Adrenal gland (tissue), 12 donors: ENCODE measurements around the gene PGA4. TPM values are rescaled to one million over a fixed set of nuclear protein-coding genes. Genes with fewer than 3 reads are reported as not detected.

Experiments used
- DNase-seq, 7 donors: peaks; one replicate each; pipeline ENCODE4 v3.0.0-alpha.2; 2019 to 2020
- H3K27ac ChIP-seq, 5 donors: fragments of 200-600 bp; sonication (generic) in 4 of 5; 1 replicate in 3 of 5; 2 replicates in 2 of 5; pipeline versions ENCODE4 v1.5.1 to v1.8.0; 2016 to 2020; ENCODE audit warnings: mild to moderate bottlenecking in 1 of 5
- H3K27me3 ChIP-seq: fragments of 200-600 bp; 2 replicates; pipeline ENCODE4 v1.8.0; 2021
- H3K36me3 ChIP-seq, 2 donors: fragments of 200-600 bp; replicated peaks in 1 of 2; 1 replicate in 1 of 2; 2 replicates in 1 of 2; pipeline versions ENCODE4 v1.5.1 to v1.8.0; 2018 to 2022
- H3K4me1 ChIP-seq, 2 donors: fragments of 200-600 bp; replicated peaks in 1 of 2; 1 replicate in 1 of 2; 2 replicates in 1 of 2; pipeline versions ENCODE4 v1.5.1 to v1.8.0; 2018 to 2021
- H3K4me3 ChIP-seq, 4 donors: fragments of 200-600 bp; sonication (generic) in 3 of 4; one replicate each; pipeline ENCODE4 v1.5.1; 2016 to 2018
- H3K9me3 ChIP-seq, 3 donors: fragments of 200-600 bp; sonication (generic) in 1 of 3; replicated peaks in 1 of 3; 1 replicate in 2 of 3; 2 replicates in 1 of 3; pipeline versions ENCODE4 v1.5.1 to v1.8.0; 2016 to 2021
- POLR2A ChIP-seq, 2 donors: fragments of 450-650 bp; IDR thresholded peaks; one replicate each; pipeline ENCODE4 v1.6.1; 2017; ENCODE audit warnings: antibody characterized with exemption in 2 of 2, mild to moderate bottlenecking in 2 of 2, moderate library complexity in 1 of 2
- WGBS, 4 donors: extraction: QIAGEN DNeasy Blood & Tissue Kit in 2 of 4; methylation state at CpG; one replicate each; pipeline versions ENCODE4 v1.1.5 to v1.1.7; 2013 to 2017; 5-methylcytosine and 5-hydroxymethylcytosine counted together
- intact Hi-C, 2 donors: fragments of 100-400 bp; cut with DNase I; formaldehyde crosslinking; loops; one replicate each; pipeline versions ENCODE4 v1.14.1 to v1.15.0; 2022 to 2023
- polyA plus RNA-seq, 3 donors: library from polyadenylated mRNA; stranded (reverse); fragments of 200-250 nt in 2 of 3; fragments of 350-450 nt in 1 of 3; fragmentation: Illumina TruSeq in 1 of 3; extraction: RNeasy Lipid Tissue Mini Kit (QIAGEN cat#74804) in 1 of 3; gene quantifications; one replicate each; pipeline ENCODE4 v1.2.3, GENCODE V29; 2013 to 2014
- total RNA-seq, 9 donors: library from RNA; depleted of rRNA in 4 of 9; stranded (reverse); fragments of >200 nt in 4 of 9; fragments of 120-200 nt in 1 of 9; fragmentation: NEBNext Ultra II Directional in 1 of 9; extraction: Animal tissue kit (Norgen Biotek cat#: 25700) in 1 of 9; gene quantifications; one replicate each; pipeline versions ENCODE4 v1.1.0 to v1.2.4, GENCODE V29; 2013 to 2023
- TF ChIP-seq, protein P1 (sequence below), 6 experiments: fragments of 450-650 bp in 4 of 6; fragments of 200-600 bp in 2 of 6; sonication (generic) in 1 of 6; IDR thresholded peaks; 1 replicate in 5 of 6; 2 replicates in 1 of 6; pipeline versions ENCODE4 v1.5.1 to v1.8.0; 2016 to 2021; ENCODE audit warnings: antibody characterized with exemption in 6 of 6, mild to moderate bottlenecking in 2 of 6, moderate library complexity in 1 of 6
- donor health status: healthy with polysubstance abuse.
- donor health status: Bipolar disorder and iron deficiency.
- donor health status: DM: yes; HTN: yes; CAD: no.
- donor health status: DM: no; HTN: no; CAD: no.
- donor health status: DM: no; HTN: no; CAD: no.
- donor health status: DM: yes; HTN: yes; CAD: no.

Gene PGA4
- total and polyA plus RNA-seq, 12 donors = 0.42 to 6.8 (median 1.2) TPM; not detected in 2

DNA sequence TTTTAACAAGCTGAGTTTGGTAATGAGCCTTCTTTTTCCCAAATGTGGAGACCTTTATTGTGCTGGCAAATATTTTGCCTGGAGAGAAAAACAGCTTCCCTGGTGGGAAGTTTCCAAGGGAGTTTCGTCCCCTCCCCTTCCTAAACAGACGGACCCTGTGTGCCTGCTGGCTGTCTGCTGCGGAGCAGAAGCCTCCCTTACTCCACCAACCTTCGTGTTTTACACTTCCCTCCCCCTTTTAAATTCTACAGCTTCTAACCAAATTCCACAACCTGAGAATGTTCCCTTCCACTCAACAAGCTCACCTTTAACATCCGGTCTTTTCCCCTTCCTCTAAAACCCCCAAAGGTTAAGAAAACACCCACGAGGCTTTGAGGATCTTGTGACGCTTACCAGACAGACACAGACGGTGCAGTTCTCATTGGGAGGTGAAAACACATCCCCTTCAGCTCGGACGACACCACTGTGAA is 55.9 kb downstream of the PGA4 start:
- no peaks in the 10 kb centered on the region for H3K4me1 ChIP-seq
- no peaks in the 10 kb centered on the region for H3K9me3 ChIP-seq
- WGBS, 4 donors = 74 to 84% (median 79%) methylated on average over 10 of the region's 10 CpGs
- TF ChIP-seq, protein P1, sequence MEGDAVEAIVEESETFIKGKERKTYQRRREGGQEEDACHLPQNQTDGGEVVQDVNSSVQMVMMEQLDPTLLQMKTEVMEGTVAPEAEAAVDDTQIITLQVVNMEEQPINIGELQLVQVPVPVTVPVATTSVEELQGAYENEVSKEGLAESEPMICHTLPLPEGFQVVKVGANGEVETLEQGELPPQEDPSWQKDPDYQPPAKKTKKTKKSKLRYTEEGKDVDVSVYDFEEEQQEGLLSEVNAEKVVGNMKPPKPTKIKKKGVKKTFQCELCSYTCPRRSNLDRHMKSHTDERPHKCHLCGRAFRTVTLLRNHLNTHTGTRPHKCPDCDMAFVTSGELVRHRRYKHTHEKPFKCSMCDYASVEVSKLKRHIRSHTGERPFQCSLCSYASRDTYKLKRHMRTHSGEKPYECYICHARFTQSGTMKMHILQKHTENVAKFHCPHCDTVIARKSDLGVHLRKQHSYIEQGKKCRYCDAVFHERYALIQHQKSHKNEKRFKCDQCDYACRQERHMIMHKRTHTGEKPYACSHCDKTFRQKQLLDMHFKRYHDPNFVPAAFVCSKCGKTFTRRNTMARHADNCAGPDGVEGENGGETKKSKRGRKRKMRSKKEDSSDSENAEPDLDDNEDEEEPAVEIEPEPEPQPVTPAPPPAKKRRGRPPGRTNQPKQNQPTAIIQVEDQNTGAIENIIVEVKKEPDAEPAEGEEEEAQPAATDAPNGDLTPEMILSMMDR (IDR thresholded peaks at IDR 0.05) = no peak
- TF ChIP-seq POLR2A (IDR thresholded peaks at IDR 0.05) = no peak
- no peaks in the 10 kb centered on the region for H3K27me3 ChIP-seq
- no peaks in the 10 kb centered on the region for H3K36me3 ChIP-seq
- no peak overlapping the region for H3K27ac ChIP-seq
- no peak for DNase-seq
- H3K4me3 ChIP-seq = no peak overlapping the region
- intact Hi-C loops = no loop called here

DNA sequence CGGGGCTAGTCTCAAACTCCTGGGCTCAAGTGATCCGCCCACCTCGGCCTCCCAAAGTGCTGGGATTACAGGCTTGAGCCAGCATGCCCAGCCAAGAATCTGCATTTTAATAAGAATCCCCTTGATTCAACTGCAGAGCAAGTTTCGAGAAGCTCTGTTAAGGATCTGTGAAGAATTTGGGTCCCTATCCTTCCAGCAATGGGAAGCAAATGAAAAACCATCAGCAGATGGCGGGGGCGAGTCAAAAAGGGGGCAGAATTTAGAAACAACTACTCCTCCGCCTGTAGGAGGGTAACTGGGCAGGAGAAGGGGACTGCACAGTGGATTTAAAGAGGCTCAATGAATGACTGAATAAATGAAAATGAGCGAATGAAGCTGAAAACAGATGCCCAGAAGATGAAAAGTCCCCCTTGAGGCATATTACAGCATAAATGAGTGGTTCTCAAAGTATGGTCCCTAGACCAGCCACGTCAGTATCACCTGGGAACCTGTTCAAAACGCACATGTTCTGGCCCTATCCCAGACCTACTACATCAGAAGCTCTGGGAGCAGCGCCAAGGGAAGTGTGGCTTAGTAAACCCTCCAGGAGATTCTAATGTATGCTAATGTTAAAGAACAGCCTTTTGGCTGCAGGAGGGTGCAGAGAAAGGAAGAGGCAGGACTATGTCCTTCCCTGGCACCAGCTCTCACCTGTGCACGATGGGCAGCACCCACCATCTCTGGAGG is 58.0 kb downstream of the PGA4 start:
- intact Hi-C loops = no loop called here
- H3K27me3 ChIP-seq = no peaks in the 10 kb centered on the region
- WGBS, 4 donors = 88 to 96% (median 89%) methylated on average over 12 of the region's 12 CpGs

DNA sequence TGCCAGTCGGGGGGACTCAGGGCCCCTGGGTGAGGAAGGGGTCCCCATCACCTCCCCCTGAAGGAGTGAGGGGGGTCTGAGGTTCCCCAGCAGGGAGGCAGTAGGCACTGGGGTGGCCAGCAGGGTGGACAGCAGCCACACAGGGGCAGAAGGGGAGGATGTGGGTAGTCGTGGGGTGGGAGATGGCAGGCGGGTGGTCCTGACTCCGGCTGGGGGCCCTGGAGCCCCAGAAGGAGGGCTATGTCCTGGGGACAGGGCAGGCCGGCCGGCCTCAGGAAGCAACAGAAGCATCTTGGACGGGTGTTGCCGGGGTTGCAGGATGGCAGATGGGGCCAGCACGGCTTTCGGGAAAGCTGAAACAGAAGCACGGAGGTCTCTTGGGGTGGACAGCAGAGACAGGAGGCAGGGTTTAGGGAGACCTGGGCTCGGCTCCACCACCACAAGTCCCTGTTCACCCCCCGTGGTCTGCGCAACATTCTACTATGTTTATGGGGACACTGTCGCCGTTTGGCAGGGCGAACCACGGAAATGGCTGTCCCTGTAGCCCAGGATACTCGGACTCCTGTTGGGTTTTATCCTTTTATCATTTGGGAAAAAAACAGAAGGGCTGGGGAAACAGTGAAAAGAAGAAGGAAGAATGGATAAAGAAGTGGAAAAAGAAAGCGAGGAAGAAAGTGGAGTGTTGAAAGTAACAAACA is 58.9 kb downstream of the PGA4 start:
- Histone ChIP-seq H3K27ac (no peak overlapping the region), H3K27me3 (no peaks in the 10 kb centered on the region), H3K4me3 (peak overlapping the region in 1 of 4 donors; percentile 17), H3K9me3 (no peaks in the 10 kb centered on the region), H3K4me1 (no peaks in the 10 kb centered on the region), H3K36me3 (no peaks in the 10 kb centered on the region)
- no peak for TF ChIP-seq POLR2A (IDR thresholded peaks at IDR 0.05)
- TF ChIP-seq, protein P1 (IDR thresholded peaks at IDR 0.05) = no peak
- intact Hi-C loops = no loop called here
- WGBS, 4 donors = 82 to 86% (median 85%) methylated on average over 17 to 20 of the region's 20 CpGs
- DNase-seq = no peak

More for the DNA sequence above, 58.0 kb downstream of the PGA4 start:
- Histone ChIP-seq H3K36me3 (no peaks in the 10 kb centered on the region), H3K4me1 (no peaks in the 10 kb centered on the region), H3K27ac (no peak overlapping the region), H3K4me3 (no peak overlapping the region), H3K9me3 (no peaks in the 10 kb centered on the region)
- no peak for DNase-seq
- TF ChIP-seq, protein P1 (IDR thresholded peaks at IDR 0.05) = no peak
- TF ChIP-seq POLR2A (IDR thresholded peaks at IDR 0.05) = no peak

Other genes starting within 250 kb of the PGA4 start
- 10 to 100 TPM in 1 of 9 donors, 1 to 10 TPM in 1, under 1 TPM in 7; under 0.01 to 14.4 (median 0.80) TPM for gene CD5, start 119.9 kb upstream of the PGA4 start, total RNA-seq
- under 1 TPM; 0.18 to 0.48 (median 0.20) TPM for gene CD5, start 119.9 kb upstream of the PGA4 start, polyA plus RNA-seq
- gene VPS37C, start 60.9 kb upstream of the PGA4 start, total RNA-seq = 10 to 100 TPM in 8 of 9 donors, 1 to 10 TPM in 1; 8.6 to 27.9 (median 19.6) TPM
- 10 to 100 TPM; 11.9 to 18.2 (median 14.2) TPM for gene VPS37C, start 60.9 kb upstream of the PGA4 start, polyA plus RNA-seq
- gene PGA3, start 18.8 kb upstream of the PGA4 start, total RNA-seq = 1 to 10 TPM in 3 of 9 donors, under 1 TPM in 2, not detected in 4; 0.22 to 2.8 (median 1.4) TPM
- gene PGA3, start 18.8 kb upstream of the PGA4 start, polyA plus RNA-seq = 1 to 10 TPM in 2 of 3 donors, under 1 TPM in 1; 0.11 to 4.1 (median 3.1) TPM
- 1 to 10 TPM in 1 of 9 donors, under 1 TPM in 5, not detected in 3; 0.28 to 1.1 (median 0.73) TPM for gene PGA5, start 18.8 kb downstream of the PGA4 start, total RNA-seq
- gene PGA5, start 18.8 kb downstream of the PGA4 start, polyA plus RNA-seq = under 1 TPM in 2 of 3 donors, not detected in 1; 0.32 to 0.71 TPM
- 1 to 10 TPM in 7 of 9 donors, under 1 TPM in 2; 0.69 to 4.4 (median 2.3) TPM for gene VWCE, start 73.0 kb downstream of the PGA4 start, total RNA-seq
- 1 to 10 TPM in 2 of 3 donors, under 1 TPM in 1; 0.55 to 5.8 (median 3.8) TPM for gene VWCE, start 73.0 kb downstream of the PGA4 start, polyA plus RNA-seq
- 100 to 1,000 TPM; 405 to 885 (median 642) TPM for gene DDB1, start 110.8 kb downstream of the PGA4 start, total RNA-seq
- 100 to 1,000 TPM; 165 to 374 (median 308) TPM for gene DDB1, start 110.8 kb downstream of the PGA4 start, polyA plus RNA-seq
- gene TKFC, start 110.9 kb downstream of the PGA4 start, total RNA-seq = 100 to 1,000 TPM in 8 of 9 donors, 10 to 100 TPM in 1; 66.9 to 603 (median 255) TPM
- 100 to 1,000 TPM; 135 to 294 (median 198) TPM for gene TKFC, start 110.9 kb downstream of the PGA4 start, polyA plus RNA-seq
- gene CYB561A3, start 139.5 kb downstream of the PGA4 start, total RNA-seq = 1,000 to 10,000 TPM in 3 of 9 donors, 100 to 1,000 TPM in 5, 10 to 100 TPM in 1; 46.1 to 1,306 (median 775) TPM
- 100 to 1,000 TPM; 108 to 299 (median 284) TPM for gene CYB561A3, start 139.5 kb downstream of the PGA4 start, polyA plus RNA-seq
- 100 to 1,000 TPM in 5 of 9 donors, 10 to 100 TPM in 4; 79.4 to 183 (median 122) TPM for gene TMEM138, start 140.0 kb downstream of the PGA4 start, total RNA-seq
- gene TMEM138, start 140.0 kb downstream of the PGA4 start, polyA plus RNA-seq = 100 to 1,000 TPM; 244 to 276 (median 259) TPM
- 10 to 100 TPM in 8 of 9 donors, 1 to 10 TPM in 1; 7.1 to 28.8 (median 13.6) TPM for gene TMEM216, start 170.2 kb downstream of the PGA4 start, total RNA-seq
- gene TMEM216, start 170.2 kb downstream of the PGA4 start, polyA plus RNA-seq = 10 to 100 TPM; 16.2 to 23.8 (median 21.3) TPM
- 10 to 100 TPM; 24.6 to 77.6 (median 57.1) TPM for gene CPSF7, start 207.6 kb downstream of the PGA4 start, total RNA-seq
- gene CPSF7, start 207.6 kb downstream of the PGA4 start, polyA plus RNA-seq = 10 to 100 TPM; 78.8 to 93.5 (median 79.2) TPM
- gene SDHAF2, start 207.8 kb downstream of the PGA4 start, total RNA-seq = 10 to 100 TPM; 28.0 to 69.6 (median 48.7) TPM
- 10 to 100 TPM; 40.0 to 56.8 (median 47.1) TPM for gene SDHAF2, start 207.8 kb downstream of the PGA4 start, polyA plus RNA-seq